ENCODE measurements around the gene DMD. TPM values are rescaled to one million over a fixed set of nuclear protein-coding genes. Genes with fewer than 3 reads are reported as not detected.

The DMD gene
- polyA plus RNA-seq, 1 donor from 2014 or later, result 21.6 TPM

DNA sequence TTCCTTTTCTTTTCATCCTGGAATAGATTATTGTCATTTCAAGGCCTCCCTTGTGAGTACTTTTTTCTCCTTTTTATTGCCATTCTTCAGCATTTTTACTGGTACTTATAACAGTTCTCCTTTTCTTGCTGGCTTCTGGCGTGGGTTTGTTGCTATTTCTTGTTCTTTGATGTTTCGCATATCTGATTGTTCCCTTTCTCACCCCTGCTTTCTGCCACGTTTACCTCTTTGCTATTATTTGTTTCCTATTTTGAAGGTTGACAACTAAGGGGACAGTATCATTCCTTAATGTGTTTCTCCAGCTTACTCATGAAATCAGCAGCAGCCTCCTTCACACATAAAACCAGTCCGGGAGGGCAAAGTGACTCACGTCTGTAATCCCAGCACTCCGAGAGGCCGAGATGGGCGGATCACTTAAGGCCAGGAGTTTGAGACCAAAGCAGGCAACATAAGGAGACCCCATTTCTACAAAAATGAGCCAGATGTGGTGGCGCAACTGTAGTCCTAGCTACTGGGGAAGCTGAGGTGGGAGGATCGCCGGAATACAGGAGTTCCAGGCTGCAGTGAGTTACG, 72.6 kb downstream of the DMD start:
- Histone ChIP-seq H3K9me3 (ENCODE audit: low read length) (no peaks in the 10 kb centered on the region), H3K9me2 (ENCODE audit: insufficient read depth, low read length) (no peaks in the 10 kb centered on the region), H4K20me1 (ENCODE audit: insufficient read depth) (no peaks in the 10 kb centered on the region), H3K4me2 (ENCODE audit: low read length) (no peak overlapping the region), H3K36me3 (ENCODE audit: insufficient read depth, low read length) (no peaks in the 10 kb centered on the region), H3K27me3 (ENCODE audit: insufficient read depth, low read depth, low read length) (no peaks in the 10 kb centered on the region), H3K27ac (ENCODE audit: low read length) (no peak overlapping the region), H3F3A (ENCODE audit: insufficient read depth, low read length, poor library complexity, severe bottlenecking) (no peaks in the 10 kb centered on the region), H3K79me2 (replicated peaks; ENCODE audit: insufficient read depth, low read length) (no peaks in the 10 kb centered on the region), H3K9ac (ENCODE audit: low read length) (no peak overlapping the region), H2AFZ (ENCODE audit: low read depth, low read length) (no peak overlapping the region), H3K4me3 (ENCODE audit: low read length) (no peak overlapping the region)
- TF ChIP-seq EZH2 (IDR thresholded peaks at IDR 0.05; ENCODE audit: borderline replicate concordance, insufficient read depth, low read length, poor library complexity, severe bottlenecking), result no peak
- TF ChIP-seq MXI1 (conservative IDR thresholded peaks at IDR 0.05; ENCODE audit: poor library complexity, severe bottlenecking), result no peak
- TF ChIP-seq SMC3 (conservative IDR thresholded peaks at IDR 0.05; ENCODE audit: poor library complexity), result no peak
- no peak for TF ChIP-seq RAD21 (conservative IDR thresholded peaks at IDR 0.05)
- TF ChIP-seq, protein P1, sequence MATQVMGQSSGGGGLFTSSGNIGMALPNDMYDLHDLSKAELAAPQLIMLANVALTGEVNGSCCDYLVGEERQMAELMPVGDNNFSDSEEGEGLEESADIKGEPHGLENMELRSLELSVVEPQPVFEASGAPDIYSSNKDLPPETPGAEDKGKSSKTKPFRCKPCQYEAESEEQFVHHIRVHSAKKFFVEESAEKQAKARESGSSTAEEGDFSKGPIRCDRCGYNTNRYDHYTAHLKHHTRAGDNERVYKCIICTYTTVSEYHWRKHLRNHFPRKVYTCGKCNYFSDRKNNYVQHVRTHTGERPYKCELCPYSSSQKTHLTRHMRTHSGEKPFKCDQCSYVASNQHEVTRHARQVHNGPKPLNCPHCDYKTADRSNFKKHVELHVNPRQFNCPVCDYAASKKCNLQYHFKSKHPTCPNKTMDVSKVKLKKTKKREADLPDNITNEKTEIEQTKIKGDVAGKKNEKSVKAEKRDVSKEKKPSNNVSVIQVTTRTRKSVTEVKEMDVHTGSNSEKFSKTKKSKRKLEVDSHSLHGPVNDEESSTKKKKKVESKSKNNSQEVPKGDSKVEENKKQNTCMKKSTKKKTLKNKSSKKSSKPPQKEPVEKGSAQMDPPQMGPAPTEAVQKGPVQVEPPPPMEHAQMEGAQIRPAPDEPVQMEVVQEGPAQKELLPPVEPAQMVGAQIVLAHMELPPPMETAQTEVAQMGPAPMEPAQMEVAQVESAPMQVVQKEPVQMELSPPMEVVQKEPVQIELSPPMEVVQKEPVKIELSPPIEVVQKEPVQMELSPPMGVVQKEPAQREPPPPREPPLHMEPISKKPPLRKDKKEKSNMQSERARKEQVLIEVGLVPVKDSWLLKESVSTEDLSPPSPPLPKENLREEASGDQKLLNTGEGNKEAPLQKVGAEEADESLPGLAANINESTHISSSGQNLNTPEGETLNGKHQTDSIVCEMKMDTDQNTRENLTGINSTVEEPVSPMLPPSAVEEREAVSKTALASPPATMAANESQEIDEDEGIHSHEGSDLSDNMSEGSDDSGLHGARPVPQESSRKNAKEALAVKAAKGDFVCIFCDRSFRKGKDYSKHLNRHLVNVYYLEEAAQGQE (IDR thresholded peaks at IDR 0.05; ENCODE audit: borderline replicate concordance), result no peak
- no peak for TF ChIP-seq POLR2AphosphoS5 (IDR thresholded peaks at IDR 0.05)
- TF ChIP-seq, protein P2, sequence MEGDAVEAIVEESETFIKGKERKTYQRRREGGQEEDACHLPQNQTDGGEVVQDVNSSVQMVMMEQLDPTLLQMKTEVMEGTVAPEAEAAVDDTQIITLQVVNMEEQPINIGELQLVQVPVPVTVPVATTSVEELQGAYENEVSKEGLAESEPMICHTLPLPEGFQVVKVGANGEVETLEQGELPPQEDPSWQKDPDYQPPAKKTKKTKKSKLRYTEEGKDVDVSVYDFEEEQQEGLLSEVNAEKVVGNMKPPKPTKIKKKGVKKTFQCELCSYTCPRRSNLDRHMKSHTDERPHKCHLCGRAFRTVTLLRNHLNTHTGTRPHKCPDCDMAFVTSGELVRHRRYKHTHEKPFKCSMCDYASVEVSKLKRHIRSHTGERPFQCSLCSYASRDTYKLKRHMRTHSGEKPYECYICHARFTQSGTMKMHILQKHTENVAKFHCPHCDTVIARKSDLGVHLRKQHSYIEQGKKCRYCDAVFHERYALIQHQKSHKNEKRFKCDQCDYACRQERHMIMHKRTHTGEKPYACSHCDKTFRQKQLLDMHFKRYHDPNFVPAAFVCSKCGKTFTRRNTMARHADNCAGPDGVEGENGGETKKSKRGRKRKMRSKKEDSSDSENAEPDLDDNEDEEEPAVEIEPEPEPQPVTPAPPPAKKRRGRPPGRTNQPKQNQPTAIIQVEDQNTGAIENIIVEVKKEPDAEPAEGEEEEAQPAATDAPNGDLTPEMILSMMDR (IDR thresholded peaks at IDR 0.05; ENCODE audit: poor library complexity, severe bottlenecking), result no peak
- TF ChIP-seq EP300 (conservative IDR thresholded peaks at IDR 0.05; ENCODE audit: poor library complexity, severe bottlenecking), result no peak
- no peak for TF ChIP-seq TAF1 (IDR thresholded peaks at IDR 0.05; ENCODE audit: low read depth)

DNA sequence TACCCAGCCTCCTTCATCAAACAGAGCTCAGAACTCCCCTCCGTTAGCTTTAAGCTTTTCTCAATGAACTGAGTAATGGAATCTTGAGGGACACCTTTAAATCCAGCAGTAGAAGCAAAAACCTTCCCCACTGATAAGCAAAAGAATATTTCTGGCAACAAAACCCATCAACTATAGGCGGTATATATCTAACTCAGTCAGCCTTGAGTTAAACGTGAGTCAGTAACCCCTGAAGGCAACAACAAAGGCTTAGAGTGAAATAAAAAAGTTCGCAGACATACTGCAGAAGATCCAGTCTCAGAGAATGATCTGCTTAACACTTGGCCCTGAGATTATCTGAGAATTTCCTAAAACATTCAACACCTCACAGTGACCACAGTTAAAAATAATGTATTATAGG, 77.2 kb downstream of the DMD start:
- Histone ChIP-seq H3K9me2 (ENCODE audit: insufficient read depth, low read length) (no peaks in the 10 kb centered on the region), H4K20me1 (ENCODE audit: insufficient read depth) (no peaks in the 10 kb centered on the region), H3K36me3 (ENCODE audit: insufficient read depth, low read length) (no peaks in the 10 kb centered on the region), H3K27ac (ENCODE audit: low read length) (no peak overlapping the region), H3K9me3 (ENCODE audit: low read length) (no peaks in the 10 kb centered on the region), H3K9ac (ENCODE audit: low read length) (no peak overlapping the region), H3K27me3 (ENCODE audit: insufficient read depth, low read depth, low read length) (no peaks in the 10 kb centered on the region), H3K79me2 (replicated peaks; ENCODE audit: insufficient read depth, low read length) (no peaks in the 10 kb centered on the region), H2AFZ (ENCODE audit: low read depth, low read length) (no peak overlapping the region), H3K4me2 (ENCODE audit: low read length) (no peak overlapping the region), H3K4me3 (ENCODE audit: low read length) (no peak overlapping the region), H3F3A (ENCODE audit: insufficient read depth, low read length, poor library complexity, severe bottlenecking) (no peaks in the 10 kb centered on the region)
- no peak for TF ChIP-seq SMC3 (conservative IDR thresholded peaks at IDR 0.05; ENCODE audit: poor library complexity)
- no peak for TF ChIP-seq EZH2 (IDR thresholded peaks at IDR 0.05; ENCODE audit: borderline replicate concordance, insufficient read depth, low read length, poor library complexity, severe bottlenecking)
- no peak for TF ChIP-seq RAD21 (conservative IDR thresholded peaks at IDR 0.05)
- TF ChIP-seq, protein P1 (IDR thresholded peaks at IDR 0.05; ENCODE audit: borderline replicate concordance), result no peak
- TF ChIP-seq POLR2AphosphoS5 (IDR thresholded peaks at IDR 0.05), result no peak
- TF ChIP-seq TAF1 (IDR thresholded peaks at IDR 0.05; ENCODE audit: low read depth), result no peak
- no peak for TF ChIP-seq MXI1 (conservative IDR thresholded peaks at IDR 0.05; ENCODE audit: poor library complexity, severe bottlenecking)
- TF ChIP-seq, protein P2 (IDR thresholded peaks at IDR 0.05; ENCODE audit: poor library complexity, severe bottlenecking), result no peak
- no peak for TF ChIP-seq EP300 (conservative IDR thresholded peaks at IDR 0.05; ENCODE audit: poor library complexity, severe bottlenecking)
